ENCODE measurements around the gene OCIAD1.

DNA sequence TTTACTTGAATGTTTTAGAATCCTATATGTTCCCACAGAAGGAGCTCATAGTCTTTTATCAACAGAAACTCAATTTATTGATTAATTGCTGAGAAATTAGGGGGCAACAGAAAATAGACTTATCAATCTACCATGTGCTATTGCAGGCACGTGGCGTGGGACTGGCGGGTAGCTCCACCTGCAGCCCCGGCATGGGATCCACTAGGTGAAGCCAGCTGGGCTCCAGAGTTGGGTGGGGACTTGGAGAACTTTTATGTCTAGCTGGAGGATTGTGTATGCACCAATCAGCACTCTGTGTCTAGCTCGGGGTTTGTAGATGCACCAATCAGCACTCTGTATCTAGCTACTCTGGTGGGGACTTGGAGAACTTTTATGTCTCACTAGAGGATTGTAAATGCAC lies 3.3 kb upstream of the OCIAD1 start:
- TF ChIP-seq, protein P1, sequence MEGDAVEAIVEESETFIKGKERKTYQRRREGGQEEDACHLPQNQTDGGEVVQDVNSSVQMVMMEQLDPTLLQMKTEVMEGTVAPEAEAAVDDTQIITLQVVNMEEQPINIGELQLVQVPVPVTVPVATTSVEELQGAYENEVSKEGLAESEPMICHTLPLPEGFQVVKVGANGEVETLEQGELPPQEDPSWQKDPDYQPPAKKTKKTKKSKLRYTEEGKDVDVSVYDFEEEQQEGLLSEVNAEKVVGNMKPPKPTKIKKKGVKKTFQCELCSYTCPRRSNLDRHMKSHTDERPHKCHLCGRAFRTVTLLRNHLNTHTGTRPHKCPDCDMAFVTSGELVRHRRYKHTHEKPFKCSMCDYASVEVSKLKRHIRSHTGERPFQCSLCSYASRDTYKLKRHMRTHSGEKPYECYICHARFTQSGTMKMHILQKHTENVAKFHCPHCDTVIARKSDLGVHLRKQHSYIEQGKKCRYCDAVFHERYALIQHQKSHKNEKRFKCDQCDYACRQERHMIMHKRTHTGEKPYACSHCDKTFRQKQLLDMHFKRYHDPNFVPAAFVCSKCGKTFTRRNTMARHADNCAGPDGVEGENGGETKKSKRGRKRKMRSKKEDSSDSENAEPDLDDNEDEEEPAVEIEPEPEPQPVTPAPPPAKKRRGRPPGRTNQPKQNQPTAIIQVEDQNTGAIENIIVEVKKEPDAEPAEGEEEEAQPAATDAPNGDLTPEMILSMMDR (IDR thresholded peaks at IDR 0.05), result no peak
- TF ChIP-seq ZFX (IDR thresholded peaks at IDR 0.05; ENCODE audit: borderline replicate concordance), result no peak

Data from 22Rv1 (cell line).